A549 (cell line): Measurements from ENCODE around the gene PTK7.

Source experiments
- EP300 ChIP-seq, 2 experiments: fragments of >200 bp; sonication (Bioruptor Twin); formaldehyde crosslinking; IDR thresholded peaks; 2 replicates in 1 of 2; 3 replicates in 1 of 2; pipeline ENCODE4 v1.6.1; 2016 to 2017
- FOSB ChIP-seq: fragments of 250-450 bp; sonication (Bioruptor Pico); IDR thresholded peaks from 2 replicates; pipeline ENCODE4 v1.5.0; 2020; ENCODE audit warnings: mild to moderate bottlenecking, moderate library complexity
- FOXS1 ChIP-seq: fragments of 250-450 bp; sonication (Bioruptor Pico); IDR thresholded peaks from 2 replicates; pipeline ENCODE4 v1.5.0; 2020; ENCODE audit warnings: mild to moderate bottlenecking, moderate library complexity
- HDAC2 ChIP-seq: fragments of 200-600 bp; sonication (generic); IDR thresholded peaks from 2 replicates; pipeline ENCODE4 v1.6.1; 2016
- JUN ChIP-seq, 2 experiments: fragments of >200 bp; sonication (Bioruptor Twin); formaldehyde crosslinking; IDR thresholded peaks; 2 replicates in 1 of 2; 3 replicates in 1 of 2; pipeline ENCODE4 v1.6.1; 2016 to 2017
- PBX3 ChIP-seq: IDR thresholded peaks from 2 replicates; pipeline ENCODE4 v1.6.1; 2012
- POLR2A ChIP-seq: IDR thresholded peaks from 2 replicates; pipeline ENCODE4 v1.6.1; 2012; ENCODE audit warnings: mild to moderate bottlenecking, low read length
- RAD21 ChIP-seq, 2 experiments: fragments of >200 bp in 1 of 2; sonication (Bioruptor Twin) in 1 of 2; formaldehyde crosslinking in 1 of 2; IDR thresholded peaks in 1 of 2; conservative IDR thresholded peaks in 1 of 2; 2 replicates in 1 of 2; 3 replicates in 1 of 2; pipeline ENCODE4 v1.6.1; 2012 to 2018; ENCODE audit warnings: inconsistent platforms in 1 of 2
- RCOR1 ChIP-seq: fragments of 150-350 bp; IDR thresholded peaks from 2 replicates; pipeline ENCODE4 v1.6.1; 2014; ENCODE audit warnings: antibody characterized with exemption, low read length, low read depth
- RNF2 ChIP-seq: fragments of 200-600 bp; sonication (generic); IDR thresholded peaks from 2 replicates; pipeline ENCODE4 v1.6.1; 2016; ENCODE audit warnings: low read depth, mild to moderate bottlenecking, antibody characterized with exemption, moderate library complexity, borderline replicate concordance
- SMC3 ChIP-seq: fragments of >200 bp; sonication (Bioruptor Twin); formaldehyde crosslinking; IDR thresholded peaks from 3 replicates; pipeline ENCODE4 v1.6.1; 2018; ENCODE audit warnings: inconsistent platforms
- TF ChIP-seq, protein P1 (sequence below): fragments of 450-650 bp; IDR thresholded peaks from 2 replicates; pipeline ENCODE4 v1.6.1; 2014; ENCODE audit warnings: antibody characterized with exemption
- TF ChIP-seq, protein P2 (sequence below): fragments of >200 bp; sonication (Bioruptor Twin); formaldehyde crosslinking; IDR thresholded peaks from 3 replicates; pipeline ENCODE4 v1.5.1; 2016
- TF ChIP-seq, protein P3 (sequence below): fragments of 150-350 bp; IDR thresholded peaks from 2 replicates; pipeline ENCODE4 v1.6.1; 2014; ENCODE audit warnings: low read depth, mild to moderate bottlenecking, low read length

- TF ChIP-seq PBX3 (no peak), RAD21 (conservative IDR thresholded peaks at IDR 0.05 in 1 of 2, IDR thresholded peaks at IDR 0.05 in 1 of 2) (no peak), POLR2A (no peak), FOXS1 (no peak), EP300 (IDR thresholded peaks at IDR 0.05) (no peak), JUN (IDR thresholded peaks at IDR 0.05) (no peak), HDAC2 (no peak), FOSB (CRISPR knock-in tag) (no peak), SMC3 (no peak), RNF2 (no peak), RCOR1 (no peak)
- TF ChIP-seq, protein P1, sequence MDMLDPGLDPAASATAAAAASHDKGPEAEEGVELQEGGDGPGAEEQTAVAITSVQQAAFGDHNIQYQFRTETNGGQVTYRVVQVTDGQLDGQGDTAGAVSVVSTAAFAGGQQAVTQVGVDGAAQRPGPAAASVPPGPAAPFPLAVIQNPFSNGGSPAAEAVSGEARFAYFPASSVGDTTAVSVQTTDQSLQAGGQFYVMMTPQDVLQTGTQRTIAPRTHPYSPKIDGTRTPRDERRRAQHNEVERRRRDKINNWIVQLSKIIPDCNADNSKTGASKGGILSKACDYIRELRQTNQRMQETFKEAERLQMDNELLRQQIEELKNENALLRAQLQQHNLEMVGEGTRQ: no peak
- TF ChIP-seq, protein P2, sequence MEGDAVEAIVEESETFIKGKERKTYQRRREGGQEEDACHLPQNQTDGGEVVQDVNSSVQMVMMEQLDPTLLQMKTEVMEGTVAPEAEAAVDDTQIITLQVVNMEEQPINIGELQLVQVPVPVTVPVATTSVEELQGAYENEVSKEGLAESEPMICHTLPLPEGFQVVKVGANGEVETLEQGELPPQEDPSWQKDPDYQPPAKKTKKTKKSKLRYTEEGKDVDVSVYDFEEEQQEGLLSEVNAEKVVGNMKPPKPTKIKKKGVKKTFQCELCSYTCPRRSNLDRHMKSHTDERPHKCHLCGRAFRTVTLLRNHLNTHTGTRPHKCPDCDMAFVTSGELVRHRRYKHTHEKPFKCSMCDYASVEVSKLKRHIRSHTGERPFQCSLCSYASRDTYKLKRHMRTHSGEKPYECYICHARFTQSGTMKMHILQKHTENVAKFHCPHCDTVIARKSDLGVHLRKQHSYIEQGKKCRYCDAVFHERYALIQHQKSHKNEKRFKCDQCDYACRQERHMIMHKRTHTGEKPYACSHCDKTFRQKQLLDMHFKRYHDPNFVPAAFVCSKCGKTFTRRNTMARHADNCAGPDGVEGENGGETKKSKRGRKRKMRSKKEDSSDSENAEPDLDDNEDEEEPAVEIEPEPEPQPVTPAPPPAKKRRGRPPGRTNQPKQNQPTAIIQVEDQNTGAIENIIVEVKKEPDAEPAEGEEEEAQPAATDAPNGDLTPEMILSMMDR: no peak
- TF ChIP-seq, protein P3, sequence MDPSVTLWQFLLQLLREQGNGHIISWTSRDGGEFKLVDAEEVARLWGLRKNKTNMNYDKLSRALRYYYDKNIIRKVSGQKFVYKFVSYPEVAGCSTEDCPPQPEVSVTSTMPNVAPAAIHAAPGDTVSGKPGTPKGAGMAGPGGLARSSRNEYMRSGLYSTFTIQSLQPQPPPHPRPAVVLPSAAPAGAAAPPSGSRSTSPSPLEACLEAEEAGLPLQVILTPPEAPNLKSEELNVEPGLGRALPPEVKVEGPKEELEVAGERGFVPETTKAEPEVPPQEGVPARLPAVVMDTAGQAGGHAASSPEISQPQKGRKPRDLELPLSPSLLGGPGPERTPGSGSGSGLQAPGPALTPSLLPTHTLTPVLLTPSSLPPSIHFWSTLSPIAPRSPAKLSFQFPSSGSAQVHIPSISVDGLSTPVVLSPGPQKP: no peak
Measured at GRCh38 chr6:43060034-43060754, 15.9 kb upstream of the PTK7 start.
